HEK293 (cell line): ENCODE results near the gene POU5F1.

Experiments
- EGR2 ChIP-seq: fragments of 450-650 bp; formaldehyde crosslinking; IDR thresholded peaks from 2 replicates; pipeline ENCODE4 v1.5.1; 2016; ENCODE audit warnings: low read depth, missing biosample characterization, missing genetic modification characterization
- GLIS2 ChIP-seq: fragments of 450-650 bp; formaldehyde crosslinking; IDR thresholded peaks from 2 replicates; pipeline ENCODE4 v1.5.1; 2016; ENCODE audit warnings: missing biosample characterization, missing genetic modification characterization
- KLF1 ChIP-seq: fragments of 450-650 bp; formaldehyde crosslinking; IDR thresholded peaks from 2 replicates; pipeline ENCODE4 v1.5.1; 2016; ENCODE audit warnings: missing biosample characterization, missing genetic modification characterization
- OSR2 ChIP-seq: fragments of 450-650 bp; formaldehyde crosslinking; IDR thresholded peaks from 2 replicates; pipeline ENCODE4 v1.5.1; 2016; ENCODE audit warnings: missing biosample characterization, missing genetic modification characterization
- PRDM1 ChIP-seq: fragments of 450-650 bp; formaldehyde crosslinking; IDR thresholded peaks from 2 replicates; pipeline ENCODE4; 2016; ENCODE audit warnings: missing biosample characterization, missing genetic modification characterization
- SCRT2 ChIP-seq: fragments of 450-650 bp; formaldehyde crosslinking; IDR thresholded peaks from 2 replicates; pipeline ENCODE4 v1.5.1; 2016; ENCODE audit warnings: missing biosample characterization, missing genetic modification characterization
- SETDB1 ChIP-seq: IDR thresholded peaks from one replicate; pipeline ENCODE4 v1.6.1; 2017; ENCODE audit warnings: mild to moderate bottlenecking, low read length, moderate library complexity, mixed read lengths; ENCODE audit not compliant: insufficient read length
- ZBTB48 ChIP-seq: fragments of 450-650 bp; formaldehyde crosslinking; IDR thresholded peaks from 2 replicates; pipeline ENCODE4 v1.5.1; 2016; ENCODE audit warnings: missing biosample characterization, missing genetic modification characterization
- ZBTB8A ChIP-seq: fragments of 450-650 bp; formaldehyde crosslinking; IDR thresholded peaks from 2 replicates; pipeline ENCODE4 v1.5.1; 2016; ENCODE audit warnings: missing biosample characterization, missing genetic modification characterization
- ZEB2 ChIP-seq: fragments of 450-650 bp; formaldehyde crosslinking; IDR thresholded peaks from 2 replicates; pipeline ENCODE4 v1.5.1; 2016; ENCODE audit warnings: missing biosample characterization, missing genetic modification characterization
- ZFHX2 ChIP-seq: fragments of 450-650 bp; formaldehyde crosslinking; conservative IDR thresholded peaks from 2 replicates; pipeline ENCODE4 v1.5.1; 2016; ENCODE audit warnings: missing biosample characterization, missing genetic modification characterization
- ZNF169 ChIP-seq: fragments of 450-650 bp; formaldehyde crosslinking; IDR thresholded peaks from 2 replicates; pipeline ENCODE4 v1.5.1; 2016; ENCODE audit warnings: missing biosample characterization, missing genetic modification characterization
- ZNF202 ChIP-seq: fragments of 450-650 bp; formaldehyde crosslinking; IDR thresholded peaks from 2 replicates; pipeline ENCODE4 v1.5.1; 2016; ENCODE audit warnings: missing biosample characterization, missing genetic modification characterization, borderline replicate concordance
- ZNF302 ChIP-seq: fragments of 450-650 bp; formaldehyde crosslinking; IDR thresholded peaks from 2 replicates; pipeline ENCODE4 v1.5.1; 2016; ENCODE audit warnings: missing biosample characterization, missing genetic modification characterization, low read depth
- ZNF37A ChIP-seq: fragments of 450-650 bp; IDR thresholded peaks from 2 replicates; pipeline ENCODE4 v1.5.1; 2018; ENCODE audit warnings: missing biosample characterization, missing genetic modification characterization
- ZNF394 ChIP-seq: fragments of 450-650 bp; formaldehyde crosslinking; IDR thresholded peaks from 2 replicates; pipeline ENCODE4 v1.5.1; 2016; ENCODE audit warnings: missing biosample characterization, missing genetic modification characterization, mild to moderate bottlenecking, moderate library complexity, borderline replicate concordance
- ZNF398 ChIP-seq: fragments of 450-650 bp; formaldehyde crosslinking; IDR thresholded peaks from 2 replicates; pipeline ENCODE4 v1.5.1; 2017; ENCODE audit warnings: missing biosample characterization, missing genetic modification characterization
- ZNF600 ChIP-seq: fragments of 450-650 bp; formaldehyde crosslinking; IDR thresholded peaks from 2 replicates; pipeline ENCODE4 v1.5.1; 2016; ENCODE audit warnings: missing biosample characterization, missing genetic modification characterization
- ZNF623 ChIP-seq: fragments of 450-650 bp; formaldehyde crosslinking; IDR thresholded peaks from 2 replicates; pipeline ENCODE4 v1.5.1; 2016; ENCODE audit warnings: missing biosample characterization, missing genetic modification characterization
- ZNF76 ChIP-seq: fragments of 450-650 bp; formaldehyde crosslinking; IDR thresholded peaks from 2 replicates; pipeline ENCODE4; 2016; ENCODE audit warnings: low read depth, missing biosample characterization, missing genetic modification characterization, borderline replicate concordance
- TF ChIP-seq, protein P1 (sequence below): fragments of 450-650 bp; formaldehyde crosslinking; IDR thresholded peaks from 2 replicates; pipeline ENCODE4 v1.5.1; 2016; ENCODE audit warnings: missing biosample characterization, missing genetic modification characterization
- TF ChIP-seq, protein P2 (sequence below): fragments of 450-650 bp; IDR thresholded peaks from 2 replicates; pipeline ENCODE4 v1.5.1; 2018; ENCODE audit warnings: missing biosample characterization, missing genetic modification characterization

POU5F1 gene

GRCh38 chr6:31114541-31114878 lies 56.0 kb downstream of the POU5F1 start, which contains the start of gene PSORS1C1 (continued):
- peak; percentile 62 for TF ChIP-seq ZNF398 (tag by site-specific recombination)
- TF ChIP-seq ZBTB48, result peak; percentile 53; the same call in 1 of the 2 replicates
- 0 out of 2 replicates have a peak, but pooled peaks have one; percentile 30 for TF ChIP-seq KLF1 (tag by site-specific recombination)
- TF ChIP-seq, protein P1, sequence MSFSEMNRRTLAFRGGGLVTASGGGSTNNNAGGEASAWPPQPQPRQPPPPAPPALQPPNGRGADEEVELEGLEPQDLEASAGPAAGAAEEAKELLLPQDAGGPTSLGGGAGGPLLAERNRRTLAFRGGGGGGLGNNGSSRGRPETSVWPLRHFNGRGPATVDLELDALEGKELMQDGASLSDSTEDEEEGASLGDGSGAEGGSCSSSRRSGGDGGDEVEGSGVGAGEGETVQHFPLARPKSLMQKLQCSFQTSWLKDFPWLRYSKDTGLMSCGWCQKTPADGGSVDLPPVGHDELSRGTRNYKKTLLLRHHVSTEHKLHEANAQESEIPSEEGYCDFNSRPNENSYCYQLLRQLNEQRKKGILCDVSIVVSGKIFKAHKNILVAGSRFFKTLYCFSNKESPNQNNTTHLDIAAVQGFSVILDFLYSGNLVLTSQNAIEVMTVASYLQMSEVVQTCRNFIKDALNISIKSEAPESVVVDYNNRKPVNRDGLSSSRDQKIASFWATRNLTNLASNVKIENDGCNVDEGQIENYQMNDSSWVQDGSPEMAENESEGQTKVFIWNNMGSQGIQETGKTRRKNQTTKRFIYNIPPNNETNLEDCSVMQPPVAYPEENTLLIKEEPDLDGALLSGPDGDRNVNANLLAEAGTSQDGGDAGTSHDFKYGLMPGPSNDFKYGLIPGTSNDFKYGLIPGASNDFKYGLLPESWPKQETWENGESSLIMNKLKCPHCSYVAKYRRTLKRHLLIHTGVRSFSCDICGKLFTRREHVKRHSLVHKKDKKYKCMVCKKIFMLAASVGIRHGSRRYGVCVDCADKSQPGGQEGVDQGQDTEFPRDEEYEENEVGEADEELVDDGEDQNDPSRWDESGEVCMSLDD (tag by site-specific recombination), result no peak
- peak; percentile 73 for TF ChIP-seq GLIS2
- no peak for TF ChIP-seq ZEB2 (tag by site-specific recombination)
- TF ChIP-seq PRDM1, result 0 out of 2 replicates have a peak, but pooled peaks have one; percentile 30
- TF ChIP-seq, protein P2, sequence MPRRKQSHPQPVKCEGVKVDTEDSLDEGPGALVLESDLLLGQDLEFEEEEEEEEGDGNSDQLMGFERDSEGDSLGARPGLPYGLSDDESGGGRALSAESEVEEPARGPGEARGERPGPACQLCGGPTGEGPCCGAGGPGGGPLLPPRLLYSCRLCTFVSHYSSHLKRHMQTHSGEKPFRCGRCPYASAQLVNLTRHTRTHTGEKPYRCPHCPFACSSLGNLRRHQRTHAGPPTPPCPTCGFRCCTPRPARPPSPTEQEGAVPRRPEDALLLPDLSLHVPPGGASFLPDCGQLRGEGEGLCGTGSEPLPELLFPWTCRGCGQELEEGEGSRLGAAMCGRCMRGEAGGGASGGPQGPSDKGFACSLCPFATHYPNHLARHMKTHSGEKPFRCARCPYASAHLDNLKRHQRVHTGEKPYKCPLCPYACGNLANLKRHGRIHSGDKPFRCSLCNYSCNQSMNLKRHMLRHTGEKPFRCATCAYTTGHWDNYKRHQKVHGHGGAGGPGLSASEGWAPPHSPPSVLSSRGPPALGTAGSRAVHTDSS (tag by site-specific recombination), result no peak
- TF ChIP-seq ZNF623 (tag by site-specific recombination), result no peak
- peak; percentile 92 for TF ChIP-seq ZFHX2 (tag by site-specific recombination)
- TF ChIP-seq SETDB1, result no peak
- TF ChIP-seq ZNF76 (tag by site-specific recombination), result no peak
- no peak for TF ChIP-seq OSR2 (tag by site-specific recombination)
- TF ChIP-seq ZNF302 (tag by site-specific recombination), result no peak
- TF ChIP-seq ZNF37A (tag by site-specific recombination), result no peak
- TF ChIP-seq ZNF600 (tag by site-specific recombination), result peak; percentile 100
- no peak for TF ChIP-seq ZNF169 (tag by site-specific recombination)
- no peak for TF ChIP-seq SCRT2 (tag by site-specific recombination)
- peak; percentile 74 for TF ChIP-seq EGR2 (tag by site-specific recombination)
- no peak for TF ChIP-seq ZNF394 (tag by site-specific recombination)
- no peak for TF ChIP-seq ZBTB8A
- TF ChIP-seq ZNF202 (tag by site-specific recombination), result no peak
